SKM-1 treated with dmso at 0.1 percent for 144 hours (cell line): ENCODE results near the gene SIGLEC1.

Experiments
- DNase-seq: peaks from one replicate; lab custom pipeline; 2025; ENCODE audit not compliant: unreplicated experiment; lab: John Stamatoyannopoulos, UW

Gene SIGLEC1

GRCh38 chr20:3744806-3745685 is 32.6 kb upstream of the SIGLEC1 start:
- no peak for DNase-seq

GRCh38 chr20:3744037-3744436 is 31.6 kb upstream of the SIGLEC1 start:
- no peak for DNase-seq

GRCh38 chr20:3743251-3743650 is 30.9 kb upstream of the SIGLEC1 start:
- DNase-seq: no peak

- no peak for DNase-seq
Measured at GRCh38 chr20:3741836-3742458, 29.5 kb upstream of the SIGLEC1 start.

- DNase-seq: no peak
Measured at GRCh38 chr20:3740615-3741301, 28.4 kb upstream of the SIGLEC1 start.

- DNase-seq: no peak
Measured at GRCh38 chr20:3739926-3740451, 27.6 kb upstream of the SIGLEC1 start.

- no peak for DNase-seq
Measured at GRCh38 chr20:3739054-3739925, 26.9 kb upstream of the SIGLEC1 start.

GRCh38 chr20:3738111-3739053 is 26.0 kb upstream of the SIGLEC1 start:
- DNase-seq: no peak

DNA sequence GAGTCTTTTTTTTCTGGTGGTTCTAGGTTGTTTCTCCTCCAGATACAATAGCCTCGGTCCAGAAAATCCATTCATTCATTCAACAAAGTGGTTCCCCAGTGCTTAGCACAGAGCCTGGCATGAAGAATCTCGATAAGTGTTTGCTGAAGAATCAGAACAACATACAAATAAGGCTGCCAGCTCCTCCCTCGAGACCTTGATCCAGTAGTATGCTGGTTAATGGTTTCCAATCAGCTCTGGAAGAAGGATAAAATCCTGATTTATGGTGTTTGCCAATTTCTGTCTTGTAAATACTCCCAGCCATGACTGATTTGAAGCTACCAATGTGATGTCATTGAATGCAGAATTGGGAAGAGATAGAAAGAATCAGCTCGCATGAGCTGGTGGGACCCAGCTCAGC is 23.4 kb upstream of the SIGLEC1 start:
- DNase-seq: no peak

DNA sequence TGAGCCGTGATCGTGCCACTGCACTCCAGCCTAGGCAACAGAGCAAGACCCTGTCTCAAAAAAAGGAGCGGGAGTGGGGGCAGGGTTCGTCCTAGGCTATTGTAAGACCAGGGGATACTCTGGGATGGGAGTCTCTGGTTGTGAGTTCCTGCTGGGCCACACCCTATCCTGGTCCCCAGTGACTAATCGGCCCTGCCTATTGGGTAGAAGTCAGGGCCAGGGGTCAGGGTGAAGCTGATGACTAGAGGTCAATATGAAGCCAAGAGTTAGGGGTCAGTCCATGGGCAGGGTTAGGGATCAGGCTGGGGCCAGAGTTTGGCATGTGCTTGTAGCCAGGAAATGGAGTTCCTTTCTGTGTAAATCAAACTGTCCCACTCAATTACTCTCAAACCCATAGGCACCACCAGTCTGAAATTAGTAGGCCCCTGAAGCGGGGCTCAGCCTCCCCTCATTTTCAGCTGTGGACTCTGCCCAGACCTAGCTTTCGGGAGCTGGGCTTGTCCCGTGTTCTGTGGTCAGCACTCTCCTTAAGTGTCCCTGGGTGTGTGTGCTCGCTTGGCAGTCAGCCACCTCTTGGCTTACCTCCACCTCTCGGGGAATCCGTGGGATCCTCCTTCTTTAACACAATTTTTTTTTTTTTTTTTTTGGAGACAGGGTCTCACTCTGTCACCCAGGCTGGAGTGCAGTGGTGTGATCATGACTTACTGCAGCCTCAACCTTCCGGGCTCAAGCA is 21.9 kb upstream of the SIGLEC1 start:
- no peak for DNase-seq

DNA sequence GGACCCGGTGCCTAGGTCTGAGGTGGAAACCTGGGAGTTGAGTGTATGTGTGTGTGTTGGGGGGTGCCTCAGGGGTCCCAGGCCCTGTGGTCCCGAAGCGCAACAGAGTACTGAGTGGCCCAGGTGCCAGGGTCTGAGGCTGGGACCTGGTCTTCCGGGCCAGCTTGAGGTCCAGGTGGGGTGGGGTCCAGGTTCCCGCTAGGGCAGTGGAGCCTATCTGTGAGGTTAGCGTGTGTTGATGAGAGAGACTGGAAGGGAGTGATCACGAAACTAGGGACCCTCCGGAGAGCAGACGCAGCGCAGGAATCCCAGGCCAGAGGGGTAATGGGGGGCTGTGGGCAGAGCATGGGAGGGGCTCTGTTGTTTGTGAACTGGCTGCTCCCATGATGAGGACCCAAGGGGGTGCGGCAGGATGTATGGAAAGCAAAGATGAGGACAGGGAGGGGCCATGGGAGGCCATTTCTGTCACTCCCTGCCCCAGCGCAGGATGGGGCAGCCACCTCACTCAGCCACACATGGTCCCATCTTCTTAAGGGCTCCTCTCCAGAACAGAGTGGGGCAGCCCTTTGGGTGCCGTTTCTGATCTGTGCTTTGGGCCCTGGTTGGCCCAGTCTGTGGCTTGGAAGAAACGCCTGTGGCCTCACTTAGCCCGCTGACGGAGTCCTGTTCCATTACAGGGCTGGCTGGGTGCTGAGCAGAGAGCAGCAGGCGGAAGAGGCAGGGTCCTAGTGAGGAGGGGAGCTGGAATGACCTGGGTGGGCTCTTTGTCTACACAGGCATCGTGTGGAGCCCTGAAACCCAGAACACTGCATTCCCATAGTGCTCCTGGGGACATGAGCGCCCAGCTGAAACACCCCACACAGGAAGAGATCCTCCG is 21.0 kb upstream of the SIGLEC1 start:
- no peak for DNase-seq

- DNase-seq: no peak
Measured at GRCh38 chr20:3732327-3733118, 20.1 kb upstream of the SIGLEC1 start, which contains the start of gene HSPA12B. Gene HSPA12B, plus strand, starts transcription at chr20:3732685. Its CDS starts 5,990 bp downstream, at chr20:3738675.

- DNase-seq: no peak
Measured at GRCh38 chr20:3731944-3732326, 19.5 kb upstream of the SIGLEC1 start.

DNA sequence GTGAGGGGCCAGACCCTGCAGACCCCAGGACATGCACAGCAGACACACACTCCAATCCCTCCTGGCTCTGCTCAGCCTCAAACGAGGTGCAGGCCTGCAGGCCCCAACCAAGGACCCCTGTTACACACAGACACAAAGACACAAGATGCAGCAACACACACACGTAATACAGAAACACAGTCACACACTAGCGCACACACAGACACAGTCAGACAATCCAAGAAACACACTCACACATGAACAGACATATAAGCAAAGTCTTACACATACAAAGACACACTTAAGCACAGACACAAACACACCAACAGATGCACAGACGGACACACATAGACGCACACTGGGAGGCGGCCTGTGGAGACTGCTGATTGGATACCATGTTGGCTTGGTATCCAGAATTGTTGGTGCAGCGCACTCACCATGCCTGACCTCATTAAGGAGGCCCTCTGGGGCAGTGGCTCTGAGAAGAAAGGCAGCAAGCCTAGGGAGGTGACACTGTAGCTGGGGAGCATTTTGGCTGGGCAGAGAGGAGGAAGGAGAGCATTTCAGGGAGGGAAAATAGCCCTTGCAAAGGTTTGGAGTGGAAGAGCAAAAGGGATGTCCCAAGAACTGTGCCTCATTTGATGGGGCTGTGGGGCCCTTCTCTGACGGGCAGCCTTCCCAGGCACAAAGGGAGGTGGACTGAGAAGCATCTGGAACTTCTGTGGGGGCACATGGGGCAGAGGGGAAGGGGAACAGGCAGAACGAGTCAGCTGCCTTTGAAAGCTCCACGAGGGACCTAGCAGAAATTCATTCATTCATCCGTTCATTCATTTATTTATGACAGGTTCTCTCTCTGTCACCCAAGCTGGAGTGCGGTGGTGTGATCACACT is 18.6 kb upstream of the SIGLEC1 start:
- DNase-seq: no peak

GRCh38 chr20:3729811-3730540 is 17.6 kb upstream of the SIGLEC1 start:
- DNase-seq: no peak
